HepG2 (cell line): ENCODE results near the gene SIMC1. TPM values are rescaled to one million over a fixed set of nuclear protein-coding genes. Genes with fewer than 3 reads are reported as not detected.

Source experiments
- AHR ChIP-seq: IDR thresholded peaks from 2 replicates; pipeline ENCODE4 v1.6.1; 2018; ENCODE audit warnings: missing genetic modification reagents, missing compliant biosample characterization
- ARID2 ChIP-seq: sonication (generic); formaldehyde crosslinking; IDR thresholded peaks from 2 replicates; pipeline ENCODE4 v1.8.1; 2022; ENCODE audit warnings: mild to moderate bottlenecking, missing genetic modification reagents, borderline replicate concordance
- CAMTA2 ChIP-seq: sonication (generic); formaldehyde crosslinking; IDR thresholded peaks from 2 replicates; pipeline ENCODE4 v1.4.0; 2020; ENCODE audit warnings: mild to moderate bottlenecking, missing genetic modification reagents, borderline replicate concordance
- CCAR2 ChIP-seq: fragments of 200-400 bp; formaldehyde crosslinking; optimal IDR thresholded peaks from 2 replicates; pipeline ENCODE3; 2018; ENCODE audit warnings: low read depth, mild to moderate bottlenecking, low read length, moderate library complexity
- POLR2AphosphoS2 ChIP-seq: IDR thresholded peaks from 2 replicates; pipeline ENCODE4 v1.6.1; 2011; ENCODE audit warnings: low read depth, low read length, improper control_type of control experiment
- STAG1 ChIP-seq: sonication (generic); formaldehyde crosslinking; IDR thresholded peaks from 2 replicates; pipeline ENCODE4 v1.4.0; 2020; ENCODE audit warnings: missing genetic modification reagents
- TBL1XR1 ChIP-seq: fragments of 150-350 bp; IDR thresholded peaks from 2 replicates; pipeline ENCODE4 v1.6.1; 2014; ENCODE audit warnings: borderline replicate concordance, low read length; ENCODE audit not compliant: partially characterized antibody
- TRIM24 ChIP-seq: sonication (generic); formaldehyde crosslinking; IDR thresholded peaks from 2 replicates; pipeline ENCODE4 v1.8.0; 2022; ENCODE audit warnings: mild to moderate bottlenecking, missing genetic modification reagents
- ZC3H4 ChIP-seq: sonication (generic); formaldehyde crosslinking; IDR thresholded peaks from 2 replicates; pipeline ENCODE4 v1.4.0; 2020; ENCODE audit warnings: missing genetic modification reagents, borderline replicate concordance
- ZNF101 ChIP-seq: sonication (generic); formaldehyde crosslinking; IDR thresholded peaks from 2 replicates; pipeline ENCODE4 v1.4.0; 2020; ENCODE audit warnings: mild to moderate bottlenecking, low read depth, missing genetic modification reagents, borderline replicate concordance
- ZNF839 ChIP-seq: sonication (generic); formaldehyde crosslinking; IDR thresholded peaks from 2 replicates; pipeline ENCODE4 v1.4.0; 2020; ENCODE audit warnings: missing genetic modification reagents, mild to moderate bottlenecking, borderline replicate concordance
- polyA plus RNA-seq, 8 experiments: library from polyadenylated mRNA; depleted of rRNA in 3 of 8; stranded (reverse) in 7 of 8; unstranded in 1 of 8; fragments of >200 nt; fragmentation: Illumina TruSeq in 4 of 8; extraction: Trizol in 4 of 8; gene quantifications; 2 replicates each; pipeline versions ENCODE4 v1.2.1 to v1.2.3, GENCODE V29; 2011 to 2016; ENCODE audit warnings: low read depth in 4 of 8, missing spikeins in 1 of 8, mixed read lengths in 1 of 8; ENCODE audit not compliant: insufficient read depth in 1 of 8
- total RNA-seq, 5 experiments: library from RNA; depleted of rRNA; stranded (reverse); fragments of >200 nt; fragmentation: Illumina TruSeq; extraction: Trizol; gene quantifications; 2 replicates each; pipeline ENCODE4 v1.2.3, GENCODE V29; 2016; ENCODE audit warnings: low read depth in 1 of 5
- TF ChIP-seq, protein P1 (sequence below): sonication (generic); formaldehyde crosslinking; IDR thresholded peaks from 2 replicates; pipeline ENCODE4 v1.5.1; 2020; ENCODE audit warnings: mild to moderate bottlenecking, missing genetic modification reagents, borderline replicate concordance
- TF ChIP-seq, protein P2 (sequence below): sonication (generic); formaldehyde crosslinking; IDR thresholded peaks from 2 replicates; pipeline ENCODE4 v1.4.0; 2020; ENCODE audit warnings: missing genetic modification reagents
- TF ChIP-seq, protein P3 (sequence below): sonication (generic); formaldehyde crosslinking; IDR thresholded peaks from 2 replicates; pipeline ENCODE4 v1.4.0; 2020; ENCODE audit warnings: mild to moderate bottlenecking, missing genetic modification reagents
- TF ChIP-seq, protein P4 (sequence below): sonication (generic); formaldehyde crosslinking; IDR thresholded peaks from 2 replicates; pipeline ENCODE4 v1.4.0; 2020; ENCODE audit warnings: missing genetic modification reagents, borderline replicate concordance
- TF ChIP-seq, protein P5 (sequence below): sonication (generic); formaldehyde crosslinking; IDR thresholded peaks from 2 replicates; pipeline ENCODE4 v1.5.1; 2020; ENCODE audit warnings: missing genetic modification reagents, mild to moderate bottlenecking, borderline replicate concordance

Gene SIMC1
- total and polyA plus RNA-seq, 2 of the 13 experiments (the other 11 are each of a cell fraction or from before 2014, with no cell fraction given): 5.4 to 6.8 TPM

DNA sequence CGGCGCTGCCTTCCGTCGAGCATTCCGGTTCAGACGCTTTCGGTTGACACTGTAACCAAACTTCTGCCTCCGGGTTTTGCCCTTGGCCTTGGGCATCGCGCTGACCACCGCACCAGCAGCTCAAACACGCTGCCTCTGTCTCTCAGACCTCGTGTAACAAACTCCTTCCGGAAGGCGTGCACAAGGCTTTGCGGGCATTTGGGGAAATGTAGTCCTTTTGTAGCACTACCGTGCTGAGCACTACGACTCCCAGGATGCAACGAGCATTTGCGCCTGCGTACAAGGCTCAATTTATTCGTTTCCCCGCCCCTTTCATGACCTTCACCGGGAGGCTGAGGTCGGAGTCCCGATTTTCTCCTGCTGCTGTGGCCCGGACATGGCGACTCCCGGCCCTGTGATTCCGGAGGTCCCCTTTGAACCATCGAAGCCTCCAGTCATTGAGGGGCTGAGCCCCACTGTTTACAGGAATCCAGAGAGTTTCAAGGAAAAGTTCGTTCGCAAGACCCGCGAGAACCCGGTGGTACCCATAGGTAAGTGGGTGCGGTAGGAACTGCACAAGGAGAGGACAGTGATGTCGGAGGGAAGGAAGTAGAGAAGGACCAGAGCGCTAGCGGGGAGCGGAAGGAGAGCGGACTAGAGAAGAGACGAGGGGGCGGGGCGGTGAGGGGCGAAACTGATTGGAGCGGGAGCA lies 150.4 kb downstream of the SIMC1 start, which contains the start of the genes HIGD2A and NOP16 (continued):
- TF ChIP-seq, protein P1, sequence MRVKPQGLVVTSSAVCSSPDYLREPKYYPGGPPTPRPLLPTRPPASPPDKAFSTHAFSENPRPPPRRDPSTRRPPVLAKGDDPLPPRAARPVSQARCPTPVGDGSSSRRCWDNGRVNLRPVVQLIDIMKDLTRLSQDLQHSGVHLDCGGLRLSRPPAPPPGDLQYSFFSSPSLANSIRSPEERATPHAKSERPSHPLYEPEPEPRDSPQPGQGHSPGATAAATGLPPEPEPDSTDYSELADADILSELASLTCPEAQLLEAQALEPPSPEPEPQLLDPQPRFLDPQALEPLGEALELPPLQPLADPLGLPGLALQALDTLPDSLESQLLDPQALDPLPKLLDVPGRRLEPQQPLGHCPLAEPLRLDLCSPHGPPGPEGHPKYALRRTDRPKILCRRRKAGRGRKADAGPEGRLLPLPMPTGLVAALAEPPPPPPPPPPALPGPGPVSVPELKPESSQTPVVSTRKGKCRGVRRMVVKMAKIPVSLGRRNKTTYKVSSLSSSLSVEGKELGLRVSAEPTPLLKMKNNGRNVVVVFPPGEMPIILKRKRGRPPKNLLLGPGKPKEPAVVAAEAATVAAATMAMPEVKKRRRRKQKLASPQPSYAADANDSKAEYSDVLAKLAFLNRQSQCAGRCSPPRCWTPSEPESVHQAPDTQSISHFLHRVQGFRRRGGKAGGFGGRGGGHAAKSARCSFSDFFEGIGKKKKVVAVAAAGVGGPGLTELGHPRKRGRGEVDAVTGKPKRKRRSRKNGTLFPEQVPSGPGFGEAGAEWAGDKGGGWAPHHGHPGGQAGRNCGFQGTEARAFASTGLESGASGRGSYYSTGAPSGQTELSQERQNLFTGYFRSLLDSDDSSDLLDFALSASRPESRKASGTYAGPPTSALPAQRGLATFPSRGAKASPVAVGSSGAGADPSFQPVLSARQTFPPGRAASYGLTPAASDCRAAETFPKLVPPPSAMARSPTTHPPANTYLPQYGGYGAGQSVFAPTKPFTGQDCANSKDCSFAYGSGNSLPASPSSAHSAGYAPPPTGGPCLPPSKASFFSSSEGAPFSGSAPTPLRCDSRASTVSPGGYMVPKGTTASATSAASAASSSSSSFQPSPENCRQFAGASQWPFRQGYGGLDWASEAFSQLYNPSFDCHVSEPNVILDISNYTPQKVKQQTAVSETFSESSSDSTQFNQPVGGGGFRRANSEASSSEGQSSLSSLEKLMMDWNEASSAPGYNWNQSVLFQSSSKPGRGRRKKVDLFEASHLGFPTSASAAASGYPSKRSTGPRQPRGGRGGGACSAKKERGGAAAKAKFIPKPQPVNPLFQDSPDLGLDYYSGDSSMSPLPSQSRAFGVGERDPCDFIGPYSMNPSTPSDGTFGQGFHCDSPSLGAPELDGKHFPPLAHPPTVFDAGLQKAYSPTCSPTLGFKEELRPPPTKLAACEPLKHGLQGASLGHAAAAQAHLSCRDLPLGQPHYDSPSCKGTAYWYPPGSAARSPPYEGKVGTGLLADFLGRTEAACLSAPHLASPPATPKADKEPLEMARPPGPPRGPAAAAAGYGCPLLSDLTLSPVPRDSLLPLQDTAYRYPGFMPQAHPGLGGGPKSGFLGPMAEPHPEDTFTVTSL (CRISPR knock-in tag): peak; percentile 65; the same call in 1 of the 2 replicates
- TF ChIP-seq ARID2 (CRISPR knock-in tag) (no peak), TBL1XR1 (peak; percentile 32), STAG1 (0 out of 2 replicates have a peak, but pooled peaks have one; percentile 7), TRIM24 (CRISPR knock-in tag) (no peak), ZC3H4 (CRISPR knock-in tag) (peak; percentile 8), CAMTA2 (no peak), ZNF101 (0 out of 2 replicates have a peak, but pooled peaks have one; percentile 26), CCAR2 (no peak), ZNF839 (CRISPR knock-in tag) (peak; percentile 11; the same call in 1 of the 2 replicates), AHR (CRISPR knock-in tag) (no peak; the same call in 1 of the 2 replicates), POLR2AphosphoS2 (no peak)
- TF ChIP-seq, protein P2, sequence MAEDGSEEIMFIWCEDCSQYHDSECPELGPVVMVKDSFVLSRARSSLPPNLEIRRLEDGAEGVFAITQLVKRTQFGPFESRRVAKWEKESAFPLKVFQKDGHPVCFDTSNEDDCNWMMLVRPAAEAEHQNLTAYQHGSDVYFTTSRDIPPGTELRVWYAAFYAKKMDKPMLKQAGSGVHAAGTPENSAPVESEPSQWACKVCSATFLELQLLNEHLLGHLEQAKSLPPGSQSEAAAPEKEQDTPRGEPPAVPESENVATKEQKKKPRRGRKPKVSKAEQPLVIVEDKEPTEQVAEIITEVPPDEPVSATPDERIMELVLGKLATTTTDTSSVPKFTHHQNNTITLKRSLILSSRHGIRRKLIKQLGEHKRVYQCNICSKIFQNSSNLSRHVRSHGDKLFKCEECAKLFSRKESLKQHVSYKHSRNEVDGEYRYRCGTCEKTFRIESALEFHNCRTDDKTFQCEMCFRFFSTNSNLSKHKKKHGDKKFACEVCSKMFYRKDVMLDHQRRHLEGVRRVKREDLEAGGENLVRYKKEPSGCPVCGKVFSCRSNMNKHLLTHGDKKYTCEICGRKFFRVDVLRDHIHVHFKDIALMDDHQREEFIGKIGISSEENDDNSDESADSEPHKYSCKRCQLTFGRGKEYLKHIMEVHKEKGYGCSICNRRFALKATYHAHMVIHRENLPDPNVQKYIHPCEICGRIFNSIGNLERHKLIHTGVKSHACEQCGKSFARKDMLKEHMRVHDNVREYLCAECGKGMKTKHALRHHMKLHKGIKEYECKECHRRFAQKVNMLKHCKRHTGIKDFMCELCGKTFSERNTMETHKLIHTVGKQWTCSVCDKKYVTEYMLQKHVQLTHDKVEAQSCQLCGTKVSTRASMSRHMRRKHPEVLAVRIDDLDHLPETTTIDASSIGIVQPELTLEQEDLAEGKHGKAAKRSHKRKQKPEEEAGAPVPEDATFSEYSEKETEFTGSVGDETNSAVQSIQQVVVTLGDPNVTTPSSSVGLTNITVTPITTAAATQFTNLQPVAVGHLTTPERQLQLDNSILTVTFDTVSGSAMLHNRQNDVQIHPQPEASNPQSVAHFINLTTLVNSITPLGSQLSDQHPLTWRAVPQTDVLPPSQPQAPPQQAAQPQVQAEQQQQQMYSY: peak; percentile 92; the same call in 1 of the 2 replicates
- TF ChIP-seq, protein P3, sequence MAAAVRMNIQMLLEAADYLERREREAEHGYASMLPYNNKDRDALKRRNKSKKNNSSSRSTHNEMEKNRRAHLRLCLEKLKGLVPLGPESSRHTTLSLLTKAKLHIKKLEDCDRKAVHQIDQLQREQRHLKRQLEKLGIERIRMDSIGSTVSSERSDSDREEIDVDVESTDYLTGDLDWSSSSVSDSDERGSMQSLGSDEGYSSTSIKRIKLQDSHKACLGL (CRISPR knock-in tag): peak; percentile 98; the same call in 1 of the 2 replicates
- TF ChIP-seq, protein P4, sequence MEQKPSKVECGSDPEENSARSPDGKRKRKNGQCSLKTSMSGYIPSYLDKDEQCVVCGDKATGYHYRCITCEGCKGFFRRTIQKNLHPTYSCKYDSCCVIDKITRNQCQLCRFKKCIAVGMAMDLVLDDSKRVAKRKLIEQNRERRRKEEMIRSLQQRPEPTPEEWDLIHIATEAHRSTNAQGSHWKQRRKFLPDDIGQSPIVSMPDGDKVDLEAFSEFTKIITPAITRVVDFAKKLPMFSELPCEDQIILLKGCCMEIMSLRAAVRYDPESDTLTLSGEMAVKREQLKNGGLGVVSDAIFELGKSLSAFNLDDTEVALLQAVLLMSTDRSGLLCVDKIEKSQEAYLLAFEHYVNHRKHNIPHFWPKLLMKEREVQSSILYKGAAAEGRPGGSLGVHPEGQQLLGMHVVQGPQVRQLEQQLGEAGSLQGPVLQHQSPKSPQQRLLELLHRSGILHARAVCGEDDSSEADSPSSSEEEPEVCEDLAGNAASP: peak; percentile 38; the same call in 1 of the 2 replicates
- TF ChIP-seq, protein P5, sequence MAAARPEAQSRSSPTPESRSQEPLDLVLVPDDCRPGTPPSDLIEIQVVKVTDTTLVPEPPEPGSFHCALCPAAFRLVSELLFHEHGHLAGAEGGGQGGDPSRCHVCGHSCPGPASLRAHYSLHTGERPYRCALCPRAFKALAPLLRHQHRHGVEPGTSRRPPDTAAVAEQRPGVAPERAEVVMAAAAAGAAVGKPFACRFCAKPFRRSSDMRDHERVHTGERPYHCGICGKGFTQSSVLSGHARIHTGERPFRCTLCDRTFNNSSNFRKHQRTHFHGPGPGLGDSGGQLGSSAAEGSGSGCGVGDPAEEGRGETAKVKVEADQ (CRISPR knock-in tag): peak; percentile 91; the same call in 1 of the 2 replicates
